Fibroblast of the aortic adventitia (primary cell): ENCODE data around the gene CDH5. TPM values are rescaled to one million over a fixed set of nuclear protein-coding genes. Genes with fewer than 3 reads are reported as not detected.

Experiments
- DNase-seq: peaks from one replicate; pipeline ENCODE4 v3.0.0-alpha.2; 2010; ENCODE audit warnings: low read depth
- H3K4me3 ChIP-seq: 2 replicates; pipeline ENCODE4 v1.5.1; 2011; ENCODE audit warnings: low read depth, mild to moderate bottlenecking, control low read depth, low read length, moderate library complexity
- total RNA-seq: library from RNA; depleted of rRNA; stranded (reverse); fragments of >200 nt; gene quantifications from 2 replicates; pipeline ENCODE4 v1.2.3, GENCODE V29; 2012; ENCODE audit warnings: low replicate concordance
- TF ChIP-seq, protein P1 (sequence below): IDR thresholded peaks from 2 replicates; pipeline ENCODE4 v1.5.1; 2011; ENCODE audit warnings: mild to moderate bottlenecking, low read length, control low read depth, inconsistent platforms; ENCODE audit not compliant: insufficient read depth

Gene CDH5
- total RNA-seq, 1 donor, result 2.9 TPM

DNA sequence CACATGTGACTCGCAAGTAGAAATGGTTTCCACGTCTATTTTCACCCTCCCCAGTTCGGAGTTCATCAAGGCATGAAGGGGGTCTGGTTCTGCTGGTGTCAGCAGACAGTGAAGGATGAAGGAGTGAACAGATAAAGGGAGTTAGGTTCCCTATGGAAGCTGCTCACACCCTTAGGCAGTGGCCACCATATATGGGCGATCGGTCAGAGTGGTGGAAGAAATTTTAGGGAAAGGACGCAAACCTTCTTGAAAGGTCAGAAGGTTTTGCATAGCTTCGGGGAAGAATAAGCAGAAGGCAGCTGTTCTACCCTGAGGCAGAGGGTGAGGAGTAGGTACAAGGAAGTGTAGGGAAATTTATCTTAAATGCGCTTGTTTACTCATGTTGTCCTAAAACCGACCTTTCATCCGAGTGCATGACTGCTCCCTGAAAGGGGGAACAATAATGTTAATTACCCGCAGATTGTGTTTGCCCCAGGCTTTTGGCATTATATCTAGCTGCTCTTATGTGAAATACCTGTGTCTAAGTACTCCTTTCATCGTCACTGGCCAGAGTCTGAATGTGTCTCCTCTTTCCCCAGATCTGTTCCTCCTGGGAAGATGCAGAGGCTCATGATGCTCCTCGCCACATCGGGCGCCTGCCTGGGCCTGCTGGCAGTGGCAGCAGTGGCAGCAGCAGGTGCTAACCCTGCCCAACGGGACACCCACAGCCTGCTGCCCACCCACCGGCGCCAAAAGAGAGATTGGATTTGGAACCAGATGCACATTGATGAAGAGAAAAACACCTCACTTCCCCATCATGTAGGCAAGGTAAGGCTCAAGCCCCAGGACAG is 12.5 kb downstream of the CDH5 start:
- TF ChIP-seq, protein P1, sequence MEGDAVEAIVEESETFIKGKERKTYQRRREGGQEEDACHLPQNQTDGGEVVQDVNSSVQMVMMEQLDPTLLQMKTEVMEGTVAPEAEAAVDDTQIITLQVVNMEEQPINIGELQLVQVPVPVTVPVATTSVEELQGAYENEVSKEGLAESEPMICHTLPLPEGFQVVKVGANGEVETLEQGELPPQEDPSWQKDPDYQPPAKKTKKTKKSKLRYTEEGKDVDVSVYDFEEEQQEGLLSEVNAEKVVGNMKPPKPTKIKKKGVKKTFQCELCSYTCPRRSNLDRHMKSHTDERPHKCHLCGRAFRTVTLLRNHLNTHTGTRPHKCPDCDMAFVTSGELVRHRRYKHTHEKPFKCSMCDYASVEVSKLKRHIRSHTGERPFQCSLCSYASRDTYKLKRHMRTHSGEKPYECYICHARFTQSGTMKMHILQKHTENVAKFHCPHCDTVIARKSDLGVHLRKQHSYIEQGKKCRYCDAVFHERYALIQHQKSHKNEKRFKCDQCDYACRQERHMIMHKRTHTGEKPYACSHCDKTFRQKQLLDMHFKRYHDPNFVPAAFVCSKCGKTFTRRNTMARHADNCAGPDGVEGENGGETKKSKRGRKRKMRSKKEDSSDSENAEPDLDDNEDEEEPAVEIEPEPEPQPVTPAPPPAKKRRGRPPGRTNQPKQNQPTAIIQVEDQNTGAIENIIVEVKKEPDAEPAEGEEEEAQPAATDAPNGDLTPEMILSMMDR, result no peak
- DNase-seq, result no peak
- H3K4me3 ChIP-seq, result no peak overlapping the region

DNA sequence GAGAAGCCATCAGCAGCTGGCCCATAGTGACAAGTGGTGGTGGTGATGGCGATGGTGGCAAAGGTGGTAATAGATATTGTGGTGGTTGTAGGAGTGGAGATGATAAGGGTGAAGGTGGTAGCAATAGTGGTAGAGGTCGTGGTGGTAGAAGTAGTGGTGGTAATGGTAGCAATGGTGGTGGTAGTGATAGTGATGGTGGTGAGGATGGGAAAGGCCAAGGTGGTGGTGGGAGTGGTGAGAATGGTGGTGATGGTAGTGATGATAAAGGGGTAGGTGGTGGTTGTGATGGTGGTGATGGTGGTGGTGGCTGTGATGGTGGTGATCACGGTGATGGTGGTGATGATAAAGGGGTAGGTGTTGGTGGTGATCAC is 13.1 kb downstream of the CDH5 start:
- H3K4me3 ChIP-seq, result no peak overlapping the region
- DNase-seq, result no peak
- TF ChIP-seq, protein P1, result no peak

DNA sequence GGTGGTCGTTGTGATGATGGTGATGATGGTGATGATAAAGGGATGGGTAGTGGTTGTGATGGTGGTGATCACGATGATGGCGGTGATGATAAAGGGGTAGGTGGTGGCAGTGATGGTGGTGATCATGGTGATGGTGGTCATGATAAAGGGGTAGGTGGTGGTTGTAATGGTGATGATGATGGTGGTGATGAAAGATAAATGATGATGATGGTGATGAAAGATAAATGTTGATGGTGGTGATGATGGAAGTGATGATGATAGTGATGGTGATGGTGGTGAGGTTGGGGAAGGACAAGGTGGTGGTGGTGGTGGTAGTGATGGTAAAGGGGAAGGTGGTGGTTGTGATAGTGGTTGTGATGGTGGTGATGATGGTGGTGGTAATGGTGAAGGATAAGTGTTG is 13.9 kb downstream of the CDH5 start:
- no peak overlapping the region for H3K4me3 ChIP-seq
- TF ChIP-seq, protein P1, result no peak
- DNase-seq, result no peak

DNA sequence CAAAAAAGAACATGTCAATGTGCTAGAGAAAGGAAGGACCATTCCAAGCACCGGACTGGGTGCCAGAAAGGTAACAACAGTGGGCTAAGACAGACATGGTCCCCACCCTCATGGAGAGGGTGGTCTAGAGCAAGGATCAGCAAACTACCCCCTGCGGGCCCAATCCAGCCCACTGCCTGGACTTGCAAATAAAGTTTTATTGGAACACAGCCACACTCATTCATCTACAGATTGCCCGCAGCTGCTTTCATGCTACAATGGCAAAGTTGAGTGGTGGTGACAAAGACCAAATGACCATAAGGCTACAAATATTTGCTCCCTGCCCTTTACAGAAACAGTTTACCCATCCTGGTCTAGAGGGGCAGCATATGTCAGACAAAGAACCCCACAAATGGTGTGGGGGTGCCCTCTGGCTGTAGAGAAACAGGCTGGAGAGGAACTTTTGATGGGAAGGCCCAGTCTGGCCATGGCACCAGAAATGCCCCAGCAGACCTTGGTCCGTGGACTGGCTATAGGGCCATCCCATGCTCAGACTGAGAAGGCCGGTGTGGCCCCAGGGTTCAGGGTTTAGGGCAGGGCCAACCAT is 15.2 kb downstream of the CDH5 start:
- TF ChIP-seq, protein P1, result no peak
- no peak for DNase-seq

DNA sequence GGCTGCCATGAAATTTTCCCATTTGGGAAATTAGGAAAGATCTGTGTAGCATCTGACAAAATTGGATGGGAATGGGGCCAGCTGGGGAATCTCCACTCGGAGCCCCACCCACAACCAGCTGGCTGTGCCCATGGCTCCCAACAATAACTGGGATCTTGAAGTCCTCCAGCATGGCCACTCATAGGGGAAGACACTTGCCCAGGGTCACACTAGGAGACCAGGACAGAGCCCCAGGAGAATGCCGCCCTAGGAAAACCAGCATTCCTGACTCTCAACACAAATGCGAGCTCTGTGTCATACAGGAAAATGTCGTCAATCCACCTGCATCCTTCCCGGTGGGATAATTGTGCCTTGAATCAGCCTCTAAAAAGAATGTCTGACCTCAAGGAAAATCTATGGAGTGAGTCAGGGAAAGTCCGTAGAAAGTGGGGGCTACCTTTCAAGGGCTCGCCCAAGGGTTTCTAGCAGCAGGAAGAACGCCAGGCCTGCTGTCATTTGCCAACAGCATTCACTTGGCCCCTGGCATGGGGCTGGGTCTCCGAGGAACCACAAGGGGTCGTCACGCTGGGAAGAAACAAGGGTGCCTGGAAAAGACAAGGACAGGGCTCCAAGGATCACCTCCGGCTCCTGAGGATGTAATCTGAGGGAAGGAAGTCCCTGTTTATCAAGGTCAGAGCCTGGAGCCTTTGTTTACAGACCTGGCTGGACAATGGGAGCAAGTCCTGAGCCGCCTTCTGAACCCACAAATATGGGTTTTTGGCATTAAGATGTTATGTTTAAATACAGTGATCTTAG is 15.9 kb downstream of the CDH5 start:
- peak; percentile 78 for DNase-seq
- TF ChIP-seq, protein P1, result no peak
- no peak overlapping the region for H3K4me3 ChIP-seq

More for the DNA sequence above, 15.2 kb downstream of the CDH5 start:
- no peak overlapping the region for H3K4me3 ChIP-seq

DNA sequence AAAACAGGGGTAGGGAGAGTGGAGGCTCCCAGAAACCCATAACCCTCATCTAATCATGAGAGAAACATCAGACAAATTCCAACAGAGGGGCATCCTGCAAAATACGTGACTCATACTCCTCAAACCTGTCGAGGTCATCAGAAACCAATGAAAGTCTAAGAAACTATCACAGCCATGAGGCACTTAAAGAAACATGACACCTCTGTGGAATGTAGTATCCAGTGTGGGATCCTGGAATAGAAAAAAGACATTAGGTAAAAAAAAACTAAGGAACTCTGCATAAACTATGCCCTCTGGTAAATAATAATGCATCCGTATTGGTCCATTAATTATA is 16.4 kb downstream of the CDH5 start:
- H3K4me3 ChIP-seq, result no peak overlapping the region
- TF ChIP-seq, protein P1, result no peak
- peak; percentile 81 for DNase-seq
